Hepatocyte (in vitro differentiated cells): ENCODE measurements around the gene LY86. TPM values are rescaled to one million over a fixed set of nuclear protein-coding genes. Genes with fewer than 3 reads are reported as not detected.

ENCODE experiments used
- DNase-seq: peaks from one replicate; pipeline ENCODE4 v3.0.0-alpha.2; 2016; ENCODE audit warnings: low spot score
- H2AFZ ChIP-seq: fragments of 200-600 bp; sonication (generic); 2 replicates; pipeline ENCODE4 v1.6.0; 2016; ENCODE audit warnings: antibody characterized with exemption, mild to moderate bottlenecking
- H3K27ac ChIP-seq: fragments of 200-600 bp; sonication (generic); 2 replicates; pipeline ENCODE4 v1.5.1; 2016; ENCODE audit warnings: mild to moderate bottlenecking
- H3K27me3 ChIP-seq: fragments of 200-600 bp; sonication (generic); 2 replicates; pipeline ENCODE4 v1.6.1; 2016
- H3K36me3 ChIP-seq: fragments of 200-600 bp; sonication (generic); replicated peaks from 2 replicates; pipeline ENCODE4 v1.5.1; 2016; ENCODE audit warnings: low read depth; ENCODE audit not compliant: insufficient read depth
- H3K4me1 ChIP-seq: fragments of 200-600 bp; sonication (generic); 2 replicates; pipeline ENCODE4 v1.5.1; 2016; ENCODE audit warnings: mild to moderate bottlenecking, moderate library complexity; ENCODE audit not compliant: insufficient read depth
- H3K4me2 ChIP-seq: fragments of 200-600 bp; sonication (generic); 2 replicates; pipeline ENCODE4 v1.6.0; 2016
- H3K4me3 ChIP-seq: fragments of 200-600 bp; sonication (generic); 2 replicates; pipeline ENCODE4 v1.5.1; 2016; ENCODE audit warnings: mild to moderate bottlenecking
- H3K79me2 ChIP-seq: fragments of 200-600 bp; sonication (generic); 2 replicates; pipeline ENCODE4 v1.6.0; 2017; ENCODE audit warnings: mild to moderate bottlenecking
- H3K9me2 ChIP-seq: fragments of 200-600 bp; sonication (generic); replicated peaks from 2 replicates; pipeline ENCODE4 v1.6.0; 2017; ENCODE audit warnings: mild to moderate bottlenecking; ENCODE audit not compliant: insufficient read depth
- H3K9me3 ChIP-seq: fragments of 200-600 bp; sonication (generic); 2 replicates; pipeline ENCODE4 v1.5.1; 2016; ENCODE audit warnings: low read depth, mild to moderate bottlenecking
- H4K20me1 ChIP-seq: fragments of 200-600 bp; sonication (generic); 2 replicates; pipeline ENCODE4 v1.6.0; 2016; ENCODE audit warnings: mild to moderate bottlenecking; ENCODE audit not compliant: insufficient read depth, poor library complexity, severe bottlenecking
- EZH2 ChIP-seq: fragments of 200-600 bp; sonication (generic); IDR thresholded peaks from 2 replicates; pipeline ENCODE4 v1.6.1; 2016; ENCODE audit warnings: antibody characterized with exemption, mild to moderate bottlenecking, borderline replicate concordance
- EZH2phosphoT487 ChIP-seq: fragments of 200-600 bp; sonication (generic); IDR thresholded peaks from one replicate; pipeline ENCODE4 v1.6.1; 2018; ENCODE audit warnings: antibody characterized with exemption, mild to moderate bottlenecking, low read depth, moderate library complexity; ENCODE audit not compliant: unreplicated experiment, severe bottlenecking
- WGBS: methylation state at CpG from one replicate; pipeline ENCODE4 v1.1.6; 2016; ENCODE audit warnings: low lambda C conversion rate; ENCODE audit errors: missing lambda C conversion rate; 5-methylcytosine and 5-hydroxymethylcytosine counted together
- polyA plus RNA-seq: library from polyadenylated mRNA; unstranded; fragments of >200 nt; fragmentation: Nextera tagmentation; extraction: Ambion mirVana; gene quantifications from 2 replicates; pipeline ENCODE4 v1.2.1, GENCODE V29; 2016
- total RNA-seq: library from RNA; depleted of rRNA; stranded (reverse); fragments of >200 nt; gene quantifications from 2 replicates; pipeline ENCODE4 v1.2.3, GENCODE V29; 2014
- TF ChIP-seq, protein P1 (sequence below): fragments of 200-600 bp; sonication (generic); IDR thresholded peaks from 2 replicates; pipeline ENCODE4 v1.5.1; 2016; ENCODE audit warnings: antibody characterized with exemption, mild to moderate bottlenecking; ENCODE audit not compliant: poor library complexity

The LY86 gene
- total and polyA plus RNA-seq, 2 experiments from 2014 or later = 0.27 to 0.82 TPM

DNA sequence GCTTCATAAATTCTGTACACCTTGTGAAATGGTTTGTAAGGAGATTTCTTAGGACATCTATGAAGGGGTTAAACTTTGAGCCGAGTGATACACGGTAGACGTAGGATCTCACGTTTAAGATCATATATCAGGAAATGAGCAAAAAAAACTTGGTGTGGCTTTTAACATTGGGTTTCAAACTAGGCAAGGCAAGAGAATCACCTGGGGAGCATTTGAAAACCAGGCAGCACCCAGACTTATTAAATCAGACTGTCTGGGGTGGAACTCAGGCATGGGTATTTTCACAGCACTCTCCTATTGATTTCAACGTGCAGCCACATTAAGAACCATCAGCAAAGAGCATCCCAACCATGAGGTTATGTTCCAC is 26.4 kb downstream of the LY86 start:
- Histone ChIP-seq H4K20me1 (no peaks in the 10 kb centered on the region), H3K27ac (no peak overlapping the region), H3K4me1 (no peaks in the 10 kb centered on the region), H3K79me2 (no peaks in the 10 kb centered on the region), H3K27me3 (no peaks in the 10 kb centered on the region), H3K9me2 (no peaks in the 10 kb centered on the region), H3K36me3 (no peaks in the 10 kb centered on the region), H3K9me3 (no peaks in the 10 kb centered on the region), H3K4me2 (no peak overlapping the region), H2AFZ (no peak overlapping the region), H3K4me3 (no peak overlapping the region)
- TF ChIP-seq, protein P1, sequence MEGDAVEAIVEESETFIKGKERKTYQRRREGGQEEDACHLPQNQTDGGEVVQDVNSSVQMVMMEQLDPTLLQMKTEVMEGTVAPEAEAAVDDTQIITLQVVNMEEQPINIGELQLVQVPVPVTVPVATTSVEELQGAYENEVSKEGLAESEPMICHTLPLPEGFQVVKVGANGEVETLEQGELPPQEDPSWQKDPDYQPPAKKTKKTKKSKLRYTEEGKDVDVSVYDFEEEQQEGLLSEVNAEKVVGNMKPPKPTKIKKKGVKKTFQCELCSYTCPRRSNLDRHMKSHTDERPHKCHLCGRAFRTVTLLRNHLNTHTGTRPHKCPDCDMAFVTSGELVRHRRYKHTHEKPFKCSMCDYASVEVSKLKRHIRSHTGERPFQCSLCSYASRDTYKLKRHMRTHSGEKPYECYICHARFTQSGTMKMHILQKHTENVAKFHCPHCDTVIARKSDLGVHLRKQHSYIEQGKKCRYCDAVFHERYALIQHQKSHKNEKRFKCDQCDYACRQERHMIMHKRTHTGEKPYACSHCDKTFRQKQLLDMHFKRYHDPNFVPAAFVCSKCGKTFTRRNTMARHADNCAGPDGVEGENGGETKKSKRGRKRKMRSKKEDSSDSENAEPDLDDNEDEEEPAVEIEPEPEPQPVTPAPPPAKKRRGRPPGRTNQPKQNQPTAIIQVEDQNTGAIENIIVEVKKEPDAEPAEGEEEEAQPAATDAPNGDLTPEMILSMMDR = no peak
- no peak for TF ChIP-seq EZH2
- no peak for TF ChIP-seq EZH2phosphoT487
- WGBS = 50% methylated on average over 5 of the region's 5 CpGs
- no peak for DNase-seq

DNA sequence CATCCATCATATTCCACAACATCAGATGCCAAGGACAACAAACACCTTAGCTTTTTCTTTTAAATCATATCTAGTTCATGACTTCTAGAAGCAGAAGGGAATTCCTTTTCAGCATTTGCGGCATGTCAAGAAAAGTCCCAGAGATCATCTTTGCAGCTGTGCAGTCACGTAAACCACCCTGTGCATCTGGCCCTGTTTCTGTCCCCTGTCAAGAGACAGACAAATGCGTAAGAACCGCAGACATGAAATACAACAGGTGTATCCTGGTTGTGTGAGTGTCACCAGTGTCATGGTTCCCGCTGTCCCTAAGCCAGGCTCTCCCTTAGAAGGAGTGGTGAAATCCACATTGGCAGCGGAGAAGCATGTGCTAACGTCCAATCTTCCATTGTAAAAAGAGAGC is 28.1 kb downstream of the LY86 start:
- no peak for DNase-seq
- H3K27ac ChIP-seq = no peak overlapping the region
- H3K79me2 ChIP-seq = no peaks in the 10 kb centered on the region
- H3K9me2 ChIP-seq = no peaks in the 10 kb centered on the region
- WGBS = 86% methylated on average over 7 of the region's 7 CpGs
- H2AFZ ChIP-seq = no peak overlapping the region
- TF ChIP-seq EZH2 (no peak), EZH2phosphoT487 (no peak)
- TF ChIP-seq, protein P1 = no peak
- no peaks in the 10 kb centered on the region for H4K20me1 ChIP-seq
- H3K4me1 ChIP-seq = no peaks in the 10 kb centered on the region
- no peaks in the 10 kb centered on the region for H3K27me3 ChIP-seq
- no peaks in the 10 kb centered on the region for H3K9me3 ChIP-seq
- no peak overlapping the region for H3K4me3 ChIP-seq
- H3K36me3 ChIP-seq = no peaks in the 10 kb centered on the region
- H3K4me2 ChIP-seq = no peak overlapping the region

DNA sequence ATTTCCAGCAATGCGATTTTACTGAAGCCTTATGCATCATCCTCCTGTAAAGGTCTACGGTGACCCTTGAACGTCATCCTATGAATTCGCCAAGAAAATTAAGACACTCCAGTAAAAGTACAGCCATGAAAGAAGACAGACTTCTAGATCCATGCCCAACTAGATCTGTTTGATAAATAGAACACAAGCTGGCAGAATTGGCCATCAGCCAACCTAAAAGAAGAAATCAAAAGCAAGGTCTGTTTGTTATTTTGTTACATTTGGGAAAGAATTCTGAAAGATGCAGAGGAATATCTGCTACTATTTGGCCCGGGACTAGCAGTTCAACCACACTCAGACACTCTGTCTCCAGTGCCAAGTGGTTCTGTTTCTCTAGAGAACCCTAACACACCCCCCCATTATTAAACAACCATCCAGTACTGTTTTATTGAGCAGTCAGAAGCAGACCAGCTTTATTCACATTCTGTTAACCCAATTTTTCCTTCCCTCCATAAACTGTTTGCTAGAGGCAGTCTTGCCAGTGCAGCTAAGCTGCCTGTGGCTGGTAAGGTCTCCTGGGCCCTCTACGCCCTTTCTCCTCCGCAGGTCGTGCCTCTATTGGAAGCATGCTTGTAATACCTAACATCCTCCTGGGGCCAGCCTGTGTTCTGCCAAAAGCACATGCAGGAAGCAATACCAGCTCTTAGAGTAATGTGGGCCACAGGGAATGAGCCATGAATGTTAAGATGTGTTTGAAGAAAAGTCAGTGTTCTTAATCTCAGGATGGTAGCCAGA is 30.7 kb downstream of the LY86 start:
- 63% methylated on average over 8 of the region's 8 CpGs for WGBS
- Histone ChIP-seq H3K4me3 (no peak overlapping the region), H3K4me2 (no peak overlapping the region), H3K9me2 (no peaks in the 10 kb centered on the region), H3K27me3 (no peaks in the 10 kb centered on the region), H3K27ac (peak overlapping the region; percentile 35), H2AFZ (no peak overlapping the region), H3K4me1 (peaks cover 11% of the 10 kb centered on the region), H3K79me2 (no peaks in the 10 kb centered on the region), H3K9me3 (no peaks in the 10 kb centered on the region), H4K20me1 (no peaks in the 10 kb centered on the region), H3K36me3 (no peaks in the 10 kb centered on the region)
- TF ChIP-seq EZH2 (no peak), EZH2phosphoT487 (no peak)
- TF ChIP-seq, protein P1 = no peak
- DNase-seq = peak; percentile 25
